Stimulated activated CD8-positive, alpha-beta memory T cell treated with anti-CD3 and anti-CD28 coated beads, Interleukin-4, amount 100 ng/mL, for 48 hours (primary cell): ENCODE measurements around the gene BICC1.
"Not testable (repeated sequence)": the region's sequence is repeated elsewhere in the genome, so short reads cannot be mapped to it uniquely, and the experiment has no call there.

ENCODE experiments used
- DNase-seq: peaks from one replicate; pipeline ENCODE4 v3.0.0-alpha.2; 2020

The BICC1 gene

GRCh38 chr10:58567652-58568051 is 55.0 kb downstream of the BICC1 start:
- DNase-seq, result no peak

- DNase-seq, result no peak
Observed at GRCh38 chr10:58568428-58568935, 55.8 kb downstream of the BICC1 start.

GRCh38 chr10:58570307-58570723 is 57.6 kb downstream of the BICC1 start:
- no peak for DNase-seq

- DNase-seq, result no peak
Observed at GRCh38 chr10:58570979-58571378, 58.3 kb downstream of the BICC1 start.

- no peak for DNase-seq
Observed at GRCh38 chr10:58573144-58573543, 60.5 kb downstream of the BICC1 start.

- DNase-seq, result no peak
Observed at GRCh38 chr10:58574058-58574457, 61.4 kb downstream of the BICC1 start.

GRCh38 chr10:58575491-58575890 is 62.8 kb downstream of the BICC1 start:
- no peak for DNase-seq

- DNase-seq, result no peak
Observed at GRCh38 chr10:58576751-58577436, 64.2 kb downstream of the BICC1 start.

GRCh38 chr10:58577437-58577777 is 64.7 kb downstream of the BICC1 start:
- DNase-seq, result no peak

- DNase-seq, result no peak
Observed at GRCh38 chr10:58578366-58578765, 65.7 kb downstream of the BICC1 start.

GRCh38 chr10:58579011-58579655 is 66.5 kb downstream of the BICC1 start:
- DNase-seq, result no peak

GRCh38 chr10:58582045-58582444 is 69.4 kb downstream of the BICC1 start:
- DNase-seq, result no peak

- DNase-seq, result no peak
Observed at GRCh38 chr10:58585435-58585834, 72.8 kb downstream of the BICC1 start.

- no peak for DNase-seq
Observed at GRCh38 chr10:58586282-58587245, 73.9 kb downstream of the BICC1 start.

GRCh38 chr10:58587676-58588075 is 75.0 kb downstream of the BICC1 start:
- no peak for DNase-seq

GRCh38 chr10:58588673-58589265 is 76.1 kb downstream of the BICC1 start:
- DNase-seq, result no peak

- DNase-seq, result no peak
Observed at GRCh38 chr10:58590152-58590840, 77.6 kb downstream of the BICC1 start.

GRCh38 chr10:58590924-58591323 is 78.3 kb downstream of the BICC1 start:
- no peak for DNase-seq

GRCh38 chr10:58593008-58593407 is 80.3 kb downstream of the BICC1 start:
- no peak for DNase-seq

- DNase-seq, result not testable (repeated sequence)
Observed at GRCh38 chr10:58597211-58597610, 84.5 kb downstream of the BICC1 start.

GRCh38 chr10:58599927-58600553 is 87.4 kb downstream of the BICC1 start:
- no peak for DNase-seq

GRCh38 chr10:58608351-58608750 is 95.7 kb downstream of the BICC1 start:
- no peak for DNase-seq
